HG03108 (cell line): Measurements from ENCODE around the gene KCTD5.

Source experiments
- ATAC-seq: cut with Tn5 transposase; IDR thresholded peaks from one replicate; pipeline ENCODE4 v1.9.1; 2021; ENCODE audit warnings: moderate library complexity; ENCODE audit not compliant: unreplicated experiment

KCTD5 gene

DNA sequence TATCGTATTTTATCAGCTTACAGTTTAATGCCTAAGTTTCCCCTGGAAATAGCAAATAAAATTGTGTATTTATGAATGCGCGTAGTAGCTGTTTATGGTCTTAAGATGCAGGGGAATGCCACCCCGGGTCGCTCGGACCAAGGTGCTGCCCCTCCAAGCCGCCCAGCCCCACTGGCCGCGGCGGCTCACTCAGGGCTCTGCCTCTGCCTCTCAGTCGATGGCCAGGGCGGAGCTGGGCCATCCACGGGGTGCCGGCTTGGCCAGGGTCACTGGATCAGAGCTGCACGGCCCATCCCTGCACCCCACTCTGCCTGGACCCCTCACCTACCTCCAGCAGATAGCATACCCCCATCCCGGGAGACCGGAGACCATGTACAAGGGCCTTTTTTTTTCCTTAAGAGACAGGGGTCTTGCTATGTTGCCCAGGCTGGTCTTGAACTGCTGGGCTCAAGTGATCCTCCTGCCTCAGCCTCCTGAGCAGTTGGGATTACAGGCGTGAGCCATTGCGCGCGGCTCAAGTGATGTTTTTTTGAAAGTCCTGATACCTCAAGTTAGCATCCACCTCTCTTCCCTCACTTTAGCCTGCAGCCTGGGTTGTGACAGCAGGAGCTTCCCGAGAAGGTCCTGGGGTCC lies 26.7 kb downstream of the KCTD5 start:
- no peak for ATAC-seq

- no peak for ATAC-seq
Measured at GRCh38 chr16:2709588-2709984, 27.3 kb downstream of the KCTD5 start.

- ATAC-seq = no peak
Measured at GRCh38 chr16:2710021-2710710, 27.8 kb downstream of the KCTD5 start.

DNA sequence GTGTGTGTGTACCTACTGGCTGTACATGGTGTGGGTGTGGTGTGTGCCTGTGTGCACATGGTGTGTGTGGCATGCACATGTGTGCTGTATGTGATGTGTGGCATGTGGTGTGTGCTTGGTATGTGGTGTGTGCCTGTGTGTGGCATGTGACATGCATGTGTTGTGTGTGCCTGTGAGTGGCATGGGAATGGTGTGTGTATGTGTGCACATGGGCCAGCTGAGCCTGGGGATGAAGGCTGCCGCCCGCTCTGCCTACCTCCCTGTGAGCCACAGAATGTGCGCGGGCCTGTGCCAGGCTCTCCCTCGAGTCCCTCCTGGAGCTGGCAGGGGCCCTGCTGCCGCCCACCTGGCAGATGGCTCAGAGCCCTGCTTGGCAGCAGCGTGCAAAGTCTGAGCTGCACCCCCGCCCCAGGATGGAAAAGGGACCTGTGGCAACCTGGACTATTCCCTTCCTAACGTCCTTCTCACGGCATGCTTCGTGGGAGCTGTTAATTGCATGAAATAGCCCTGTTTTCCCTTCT lies 28.4 kb downstream of the KCTD5 start:
- no peak for ATAC-seq

DNA sequence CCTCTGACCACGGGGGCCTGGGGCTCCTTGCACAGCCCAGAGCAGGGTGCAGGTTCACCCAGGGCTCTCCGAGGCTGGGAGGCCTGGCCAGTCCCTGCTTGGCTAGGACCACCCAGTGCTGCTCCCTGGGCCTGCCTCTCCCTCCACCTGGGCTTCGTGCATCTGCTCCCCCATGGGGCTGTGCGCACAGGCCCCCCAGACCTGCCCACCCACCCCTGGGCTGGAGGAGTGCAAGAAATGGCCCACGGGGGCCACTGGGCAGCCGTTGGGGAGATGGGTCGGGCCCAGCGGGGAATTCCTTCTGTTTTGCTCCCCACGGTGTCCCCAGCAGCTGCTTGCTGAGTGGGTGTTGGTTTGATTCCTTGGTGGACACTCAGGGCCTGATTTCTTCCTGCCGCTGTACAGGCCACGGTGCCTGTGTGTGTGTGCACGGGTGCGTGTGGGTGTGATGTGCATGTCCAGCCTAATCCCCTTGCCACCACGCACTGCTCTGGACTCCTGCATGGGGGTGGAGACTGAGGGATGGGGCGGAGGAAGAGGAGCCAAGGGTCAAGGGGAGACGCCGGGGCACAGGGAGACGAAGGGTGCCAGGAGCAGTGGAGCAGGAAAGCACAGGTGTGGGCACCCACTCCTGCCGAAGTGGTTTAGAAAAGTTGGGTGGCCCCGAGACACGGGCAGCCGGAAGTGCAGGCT lies 29.2 kb downstream of the KCTD5 start:
- no peak for ATAC-seq

GRCh38 chr16:2712063-2712441 lies 29.7 kb downstream of the KCTD5 start:
- no peak for ATAC-seq

DNA sequence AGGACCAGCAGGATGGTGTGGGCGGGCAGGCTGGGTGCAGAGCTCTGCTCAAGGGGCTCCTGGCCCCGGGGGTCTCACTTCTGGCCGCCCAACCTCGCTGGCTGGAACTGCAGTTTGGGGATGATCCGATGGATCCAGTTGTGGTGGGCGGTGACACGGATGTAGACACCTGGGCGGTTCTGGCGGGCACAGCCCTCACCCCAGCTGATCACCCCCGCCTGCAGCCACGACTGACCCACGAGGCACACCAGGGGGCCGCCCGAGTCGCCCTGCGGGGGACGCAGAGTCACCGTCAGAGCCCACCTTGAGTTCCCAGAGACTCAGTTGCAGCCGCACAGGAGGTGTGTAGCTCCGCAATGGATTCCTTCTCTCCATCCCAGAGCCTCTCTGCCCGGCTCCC lies 30.2 kb downstream of the KCTD5 start:
- ATAC-seq = no peak

GRCh38 chr16:2713523-2713922 lies 31.2 kb downstream of the KCTD5 start:
- no peak for ATAC-seq

GRCh38 chr16:2713985-2714774 lies 31.9 kb downstream of the KCTD5 start:
- no peak for ATAC-seq

DNA sequence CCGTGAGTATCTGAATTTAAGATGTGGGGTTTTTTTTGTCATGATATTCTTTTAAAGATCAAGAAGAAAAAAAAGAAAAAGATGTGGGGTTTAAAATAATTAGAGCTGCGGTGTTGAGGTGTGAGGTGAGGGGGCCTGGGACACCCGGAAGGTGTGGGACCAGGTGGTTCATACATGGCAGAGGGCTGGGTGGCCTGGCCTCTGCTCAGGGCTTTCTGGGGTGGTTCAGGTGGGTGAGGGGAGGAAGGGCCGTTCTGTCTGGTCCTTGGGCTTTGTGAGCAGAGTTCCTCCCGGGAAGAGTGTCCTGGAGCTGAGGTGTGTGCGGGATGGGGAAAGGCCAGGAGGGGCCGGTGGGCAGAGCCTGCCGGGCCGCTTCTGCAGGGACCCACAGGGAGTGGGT lies 32.7 kb downstream of the KCTD5 start:
- no peak for ATAC-seq

DNA sequence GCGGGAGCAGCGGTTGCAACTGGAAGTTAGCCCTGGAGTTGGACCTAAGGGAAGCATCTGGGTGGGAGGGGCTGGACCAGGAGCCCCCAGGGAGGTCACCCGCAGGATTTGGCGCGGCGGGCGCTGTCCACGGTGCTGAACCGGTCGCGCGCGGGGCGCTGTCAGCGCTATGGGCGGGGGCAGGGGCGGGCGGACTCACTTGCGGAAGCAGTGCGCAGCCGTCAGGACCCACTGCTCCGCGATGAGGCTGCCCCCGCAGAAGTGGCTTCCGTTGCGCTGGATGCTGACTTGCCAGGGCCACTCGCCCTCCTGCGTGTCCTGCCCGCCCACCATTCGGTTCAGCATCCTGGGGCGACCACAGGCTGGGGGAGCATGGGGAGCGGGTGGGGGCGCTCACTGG lies 33.2 kb downstream of the KCTD5 start:
- ATAC-seq = no peak

DNA sequence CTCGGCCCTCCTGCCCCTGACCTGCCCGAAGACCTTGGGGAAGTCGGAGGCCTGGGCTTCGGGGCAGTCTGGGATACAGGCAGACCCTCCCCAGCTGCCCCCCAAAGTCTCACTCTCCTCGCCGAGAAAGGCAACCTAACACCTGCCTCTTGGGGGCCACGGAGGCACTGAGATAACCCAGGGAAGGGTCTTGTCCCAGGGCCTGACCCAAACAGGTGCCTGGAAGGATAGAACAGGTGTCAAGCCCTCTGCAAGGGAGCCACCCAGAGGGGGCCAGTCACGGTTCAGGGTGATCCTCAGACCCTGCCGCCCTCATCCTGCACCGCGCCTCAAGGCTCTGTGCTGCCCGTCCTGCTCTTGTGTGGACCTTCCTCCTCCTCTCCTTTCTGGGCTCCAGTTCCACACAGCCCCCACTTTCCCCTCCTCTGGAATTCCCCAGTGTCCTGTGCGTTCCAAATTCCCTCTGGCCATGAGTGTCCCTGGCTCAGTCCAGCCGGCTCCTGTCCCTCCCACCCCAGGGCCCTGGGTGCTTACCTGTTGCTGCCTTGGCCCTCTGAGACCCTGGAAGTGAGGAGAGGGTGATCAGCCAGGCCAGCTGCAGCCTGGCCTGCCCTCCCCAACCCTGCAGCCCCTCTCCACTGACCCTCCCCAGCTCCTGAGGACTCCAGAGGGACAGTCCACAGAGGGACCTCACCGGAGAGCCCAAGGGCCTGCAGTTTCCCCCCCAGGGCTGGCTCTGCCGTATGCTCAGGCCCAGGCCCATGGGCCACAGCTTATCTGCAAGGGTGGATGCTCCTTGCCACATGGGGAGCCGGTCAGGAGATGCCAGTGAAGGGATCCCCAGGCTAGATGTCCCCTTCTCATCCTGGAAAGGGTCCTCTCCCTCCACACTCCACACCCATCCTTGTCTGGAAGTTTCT lies 33.9 kb downstream of the KCTD5 start:
- no peak for ATAC-seq

DNA sequence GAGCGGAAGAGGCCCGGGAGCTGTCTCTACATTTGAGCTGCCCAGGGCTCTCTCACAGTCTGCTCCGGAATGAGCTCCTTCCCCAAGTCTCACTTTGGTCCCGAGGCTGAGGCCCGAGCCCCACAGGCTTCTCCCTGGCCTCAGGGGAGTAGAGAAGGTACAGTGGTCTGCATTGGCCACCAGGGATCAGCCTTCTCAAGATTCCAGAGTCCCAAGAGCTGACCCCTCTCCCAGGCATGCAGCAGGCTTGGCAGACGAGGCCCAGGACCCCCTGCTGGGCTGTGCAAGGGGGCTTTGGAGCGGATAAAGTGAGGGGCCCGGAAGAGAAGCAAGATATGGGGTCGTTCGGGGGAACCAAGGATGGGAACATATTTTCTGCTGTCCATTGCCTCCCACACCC lies 34.6 kb downstream of the KCTD5 start:
- no peak for ATAC-seq

DNA sequence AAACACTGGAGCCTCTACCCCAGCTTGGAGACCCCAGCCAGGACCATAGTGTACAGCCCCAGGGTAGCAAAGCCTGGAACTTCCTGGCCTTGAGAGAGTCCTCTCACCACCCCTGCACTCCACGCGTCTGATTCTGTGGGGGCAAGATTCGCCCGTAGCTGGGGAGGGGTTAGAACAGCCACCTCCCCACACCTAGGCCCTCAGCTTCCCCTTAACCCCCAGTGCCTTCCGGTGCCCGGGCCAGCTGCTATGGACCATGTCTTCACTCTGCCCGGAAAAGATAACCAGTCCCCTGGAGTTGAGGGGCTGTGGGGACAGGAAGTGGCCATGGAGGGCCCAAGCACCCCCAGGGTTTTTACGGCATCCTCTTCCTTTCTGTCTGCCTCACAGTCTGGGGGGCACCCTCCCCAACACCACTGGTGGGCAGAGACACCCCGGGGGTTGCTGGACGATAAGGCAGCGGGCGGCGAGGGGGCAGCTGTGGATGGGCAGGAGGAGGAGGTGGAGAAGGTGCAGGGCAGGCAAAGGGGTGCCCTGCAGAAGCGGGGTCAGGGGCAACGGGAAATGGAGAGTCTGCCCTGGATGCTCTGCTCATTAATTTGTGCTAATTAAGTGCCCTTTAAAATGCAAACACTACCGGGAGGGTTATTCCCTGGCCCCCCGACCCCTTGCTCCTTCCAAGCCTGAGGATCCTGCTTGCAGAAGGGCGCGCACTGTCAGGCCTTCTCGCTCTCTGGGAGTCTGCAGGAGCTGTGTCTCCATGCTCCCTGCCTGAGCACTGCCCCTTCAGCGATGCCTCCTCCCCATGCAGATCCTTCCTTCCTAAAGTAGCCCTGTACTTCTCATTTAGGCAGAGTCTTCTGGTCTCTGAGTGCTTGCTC lies 35.3 kb downstream of the KCTD5 start:
- no peak for ATAC-seq

DNA sequence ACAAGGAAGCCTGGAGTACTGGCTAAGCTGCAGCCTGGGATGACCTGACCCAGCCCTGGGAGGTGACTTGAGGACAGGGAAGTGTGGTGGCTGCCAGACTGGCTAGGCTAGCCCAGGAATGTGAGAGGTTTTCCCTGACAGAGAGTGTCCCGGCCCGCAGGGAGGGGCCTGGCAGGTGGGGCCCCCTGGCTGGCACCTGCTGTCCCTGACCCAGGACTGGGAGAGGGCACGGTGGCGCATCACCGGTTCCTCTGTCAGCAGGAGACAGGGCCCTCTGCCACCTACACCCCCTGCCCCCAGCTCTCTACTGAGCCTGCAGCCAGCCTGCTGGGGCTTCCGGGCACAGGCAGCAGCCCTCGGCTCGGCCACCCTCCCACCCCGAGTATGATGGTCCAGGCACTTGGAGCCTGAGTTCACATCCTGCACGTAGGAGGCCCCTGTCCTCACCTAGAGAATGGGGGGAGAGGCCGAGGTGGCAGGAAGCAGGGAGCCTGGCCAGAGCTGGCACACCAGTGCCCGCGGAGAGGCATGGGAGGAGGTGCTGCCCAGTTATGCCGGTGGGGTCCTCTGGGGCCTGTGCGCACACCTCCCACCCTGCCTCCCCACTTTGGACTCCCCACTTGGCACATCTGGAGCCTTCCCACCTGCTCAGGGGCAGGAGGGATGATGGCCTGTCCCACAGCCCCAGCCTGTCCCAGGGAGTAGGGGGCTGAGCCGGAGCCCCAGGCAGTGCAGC lies 37.2 kb downstream of the KCTD5 start:
- ATAC-seq = no peak

DNA sequence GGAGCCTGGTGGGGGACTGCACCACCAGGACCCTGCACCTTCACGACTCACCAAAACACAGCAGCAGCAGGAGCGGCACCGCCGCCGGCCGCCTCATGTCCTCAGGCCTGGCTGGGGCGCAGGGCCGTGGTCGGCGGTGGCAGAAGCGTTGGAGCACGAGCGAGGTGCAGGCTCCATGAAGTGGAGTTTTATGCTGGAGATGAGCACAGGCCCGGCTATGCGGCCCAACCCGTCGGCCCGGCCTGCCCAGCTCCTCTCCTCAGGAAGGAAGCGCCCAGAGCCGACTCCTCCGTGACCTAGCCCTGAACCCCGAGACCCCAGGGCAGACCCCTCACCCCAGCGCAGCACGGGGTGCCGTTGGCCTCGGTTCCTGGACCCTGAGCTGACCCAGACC lies 37.7 kb downstream of the KCTD5 start, which contains the start of gene PRSS27:
TSS of gene PRSS27 (minus strand) at position 161 of the 394 bp plus-strand sequence. CDS start at position 97, 64 bp downstream.
- ATAC-seq = no peak

DNA sequence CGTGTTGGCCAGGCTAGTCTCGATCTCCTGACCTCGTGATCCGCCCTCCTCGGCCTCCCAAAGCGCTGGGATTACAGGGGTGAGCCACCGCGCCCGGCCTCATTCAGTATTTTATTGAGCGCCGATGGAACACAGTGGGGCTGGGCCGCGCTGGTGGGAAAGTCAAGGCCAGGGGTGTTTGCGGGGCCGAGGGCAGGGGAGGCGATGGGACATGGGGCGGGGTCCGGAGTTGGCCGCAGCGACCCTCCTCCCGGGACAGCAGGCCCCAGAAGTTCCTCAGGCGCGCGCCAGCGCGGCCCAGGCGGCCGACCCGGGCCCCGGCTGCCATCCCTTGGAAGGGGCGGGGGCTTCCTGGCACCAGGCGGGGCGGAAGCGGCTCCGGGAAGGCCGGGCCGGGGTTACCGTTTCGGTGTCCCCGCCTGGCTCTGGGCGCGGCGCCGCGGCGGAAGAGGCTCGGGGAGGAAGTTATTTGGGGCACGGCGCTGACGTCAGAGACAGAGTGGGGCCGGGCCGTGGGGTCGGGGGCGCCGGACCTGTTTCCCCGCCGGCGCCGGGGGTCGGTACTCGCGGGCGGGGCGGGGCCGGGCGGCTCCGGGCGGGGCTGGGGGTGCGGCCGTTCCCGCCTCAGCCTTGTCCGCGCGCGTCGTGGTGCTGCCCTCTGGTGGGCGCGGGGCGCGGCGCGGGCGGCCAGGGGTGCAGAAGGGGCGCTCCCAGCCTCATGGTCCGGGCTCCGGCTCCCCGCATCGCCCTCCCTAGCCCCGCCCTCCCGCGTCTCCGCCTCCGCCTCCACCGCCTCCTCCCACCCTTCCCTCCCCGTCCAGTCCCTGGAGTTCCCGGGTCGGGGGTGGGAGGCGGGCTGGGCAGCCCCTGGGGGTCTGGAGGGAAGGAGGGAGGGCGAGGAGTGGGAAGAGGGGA lies 38.7 kb downstream of the KCTD5 start:
- peak; percentile 76 for ATAC-seq
